GM10266 (cell line): ENCODE measurements around the gene SECISBP2.

ENCODE experiments used
- DNase-seq: peaks from one replicate; pipeline ENCODE4 v3.0.0; 2012; ENCODE audit errors: extremely low spot score
- TF ChIP-seq, protein P1 (sequence below): IDR thresholded peaks from 2 replicates; pipeline ENCODE4 v1.5.1; 2012; ENCODE audit warnings: mild to moderate bottlenecking, low read depth; ENCODE audit not compliant: control insufficient read depth, insufficient read depth; ENCODE audit errors: missing control alignments

The SECISBP2 gene

GRCh38 chr9:89378541-89378940, 60.2 kb downstream of the SECISBP2 start:
- DNase-seq: no peak
- TF ChIP-seq, protein P1, sequence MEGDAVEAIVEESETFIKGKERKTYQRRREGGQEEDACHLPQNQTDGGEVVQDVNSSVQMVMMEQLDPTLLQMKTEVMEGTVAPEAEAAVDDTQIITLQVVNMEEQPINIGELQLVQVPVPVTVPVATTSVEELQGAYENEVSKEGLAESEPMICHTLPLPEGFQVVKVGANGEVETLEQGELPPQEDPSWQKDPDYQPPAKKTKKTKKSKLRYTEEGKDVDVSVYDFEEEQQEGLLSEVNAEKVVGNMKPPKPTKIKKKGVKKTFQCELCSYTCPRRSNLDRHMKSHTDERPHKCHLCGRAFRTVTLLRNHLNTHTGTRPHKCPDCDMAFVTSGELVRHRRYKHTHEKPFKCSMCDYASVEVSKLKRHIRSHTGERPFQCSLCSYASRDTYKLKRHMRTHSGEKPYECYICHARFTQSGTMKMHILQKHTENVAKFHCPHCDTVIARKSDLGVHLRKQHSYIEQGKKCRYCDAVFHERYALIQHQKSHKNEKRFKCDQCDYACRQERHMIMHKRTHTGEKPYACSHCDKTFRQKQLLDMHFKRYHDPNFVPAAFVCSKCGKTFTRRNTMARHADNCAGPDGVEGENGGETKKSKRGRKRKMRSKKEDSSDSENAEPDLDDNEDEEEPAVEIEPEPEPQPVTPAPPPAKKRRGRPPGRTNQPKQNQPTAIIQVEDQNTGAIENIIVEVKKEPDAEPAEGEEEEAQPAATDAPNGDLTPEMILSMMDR: no peak

DNA sequence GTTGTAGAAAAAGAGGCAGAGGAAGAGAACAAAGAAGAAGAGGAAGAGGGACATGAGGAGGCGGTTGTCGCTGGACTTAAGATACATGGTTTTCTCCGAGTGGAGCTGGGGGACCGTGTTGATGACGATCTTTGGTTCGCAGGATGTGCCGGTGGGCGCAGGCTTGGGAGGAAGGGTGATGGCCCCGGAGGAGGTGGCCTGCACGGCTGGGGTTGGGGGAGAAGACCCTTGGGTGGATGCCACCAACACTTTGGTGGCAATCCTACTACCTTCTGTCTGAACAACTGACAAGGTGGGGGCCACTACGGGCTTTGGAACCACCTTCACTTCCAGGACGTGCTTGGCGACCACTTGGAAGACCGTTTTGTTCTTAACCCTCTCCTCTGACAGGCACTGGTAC, 60.7 kb downstream of the SECISBP2 start:
- no peak for DNase-seq
- TF ChIP-seq, protein P1: no peak

DNA sequence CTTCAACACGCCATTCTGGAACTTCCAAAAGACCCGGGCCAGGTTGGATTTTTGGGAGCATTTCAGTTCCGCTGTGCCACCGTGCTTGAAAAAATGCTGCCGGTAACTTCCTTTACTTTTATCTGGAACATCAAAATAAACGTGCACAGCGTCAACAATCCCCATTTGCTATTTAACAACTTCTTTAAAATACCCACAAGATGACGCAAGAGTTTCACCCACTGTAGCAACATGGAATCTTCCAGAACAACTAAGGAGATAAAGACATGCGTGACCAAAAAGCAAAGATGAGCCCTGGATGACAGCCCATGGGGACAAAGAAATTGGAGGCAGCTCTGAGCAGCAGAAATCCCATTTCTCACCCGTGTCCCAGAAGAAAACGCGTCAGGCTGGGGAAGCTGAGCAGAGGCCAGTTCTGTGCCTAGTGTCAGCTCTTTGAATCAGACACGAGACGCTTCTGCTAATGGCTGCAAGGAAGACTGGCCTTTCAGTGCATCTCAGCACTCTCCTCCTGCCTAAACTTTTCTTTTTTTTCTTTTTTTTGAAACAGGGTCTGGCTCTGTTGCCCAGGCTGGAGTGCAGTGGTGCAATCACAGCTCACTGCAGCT, 61.3 kb downstream of the SECISBP2 start:
- DNase-seq: no peak
- TF ChIP-seq, protein P1: no peak

DNA sequence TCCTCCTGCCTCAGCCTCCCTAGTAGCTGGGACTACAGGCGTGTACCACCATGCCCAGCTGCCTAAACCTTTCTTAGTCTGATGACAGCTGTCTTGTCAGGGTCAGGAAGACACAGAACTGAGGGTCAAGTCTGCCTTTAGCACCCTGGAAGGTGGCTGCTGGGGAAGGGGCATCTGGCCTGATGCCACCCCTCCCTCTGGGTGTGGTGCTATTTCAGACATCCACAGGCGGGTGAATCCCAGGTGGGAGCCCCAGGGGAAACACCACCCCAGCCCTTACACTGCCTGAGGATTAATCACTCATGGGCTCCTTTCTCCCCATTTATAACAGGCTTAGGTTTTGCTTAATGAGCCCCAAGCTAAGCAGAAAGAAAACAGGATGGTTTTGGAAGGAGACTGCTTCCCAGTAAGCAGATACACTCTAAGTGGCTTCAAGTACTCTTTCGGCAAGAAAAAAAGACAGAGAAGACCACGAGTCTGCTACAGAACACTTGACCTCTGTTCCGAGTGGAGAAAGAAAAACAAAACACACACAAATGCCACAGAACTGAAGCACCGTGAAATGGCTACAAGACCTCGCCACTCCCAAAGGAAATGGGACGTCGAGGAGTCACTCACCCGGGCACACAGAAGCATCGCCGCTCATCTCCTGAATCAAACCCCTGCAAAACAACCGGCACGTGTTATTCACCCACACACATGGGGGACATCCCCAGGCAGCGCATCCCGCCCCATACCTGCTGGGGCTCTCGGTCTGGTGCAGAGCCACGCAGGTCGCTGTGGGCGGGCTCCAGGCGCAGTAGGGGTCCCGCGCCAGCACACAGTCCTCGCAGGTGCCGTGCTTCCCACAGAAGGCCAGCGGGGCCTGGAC, 62.4 kb downstream of the SECISBP2 start:
- TF ChIP-seq, protein P1: no peak
- DNase-seq: no peak

DNA sequence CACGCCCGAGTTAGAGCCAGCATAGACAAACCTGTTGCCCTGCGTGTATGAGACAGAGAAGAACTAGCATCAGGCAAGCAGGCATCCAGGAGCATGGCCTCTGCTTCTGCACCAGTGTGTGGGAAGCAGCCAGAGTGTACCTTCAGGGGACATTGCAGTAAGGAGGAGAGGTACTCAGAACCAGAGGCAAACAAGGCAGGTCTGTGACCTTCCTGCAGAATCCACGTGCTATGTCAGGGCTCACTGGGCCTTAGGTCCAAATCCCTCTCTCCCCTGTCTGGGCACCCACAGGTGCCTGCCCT, 63.0 kb downstream of the SECISBP2 start:
- TF ChIP-seq, protein P1: no peak
- no peak for DNase-seq

GRCh38 chr9:89382026-89382986, 64.0 kb downstream of the SECISBP2 start:
- TF ChIP-seq, protein P1: no peak
- DNase-seq: no peak
